ENCODE results near the gene CXCR1. TPM values are rescaled to one million over a fixed set of nuclear protein-coding genes. Genes with fewer than 3 reads are reported as not detected.

The CXCR1 gene
- total RNA-seq, 1 experiment from 2014 or later = not detected

DNA sequence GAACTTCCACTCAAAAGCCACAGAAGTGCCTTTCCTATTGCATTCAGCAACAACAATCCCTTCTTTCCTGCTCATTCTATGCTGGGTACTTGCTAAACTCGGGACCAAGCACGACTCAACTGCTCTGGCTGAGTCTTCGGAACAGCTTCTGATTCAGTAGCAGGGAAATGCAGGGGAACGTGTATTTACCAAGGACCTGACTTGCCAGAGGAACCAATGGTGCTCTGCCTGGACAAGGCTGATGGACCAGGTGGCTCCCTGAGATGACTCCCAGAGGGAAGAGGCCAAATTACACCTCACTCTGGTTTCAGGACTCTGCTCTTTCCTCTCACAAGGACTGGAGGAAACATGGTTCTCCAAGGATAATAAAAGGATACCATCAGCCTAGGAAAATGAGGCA, 28.7 kb downstream of the CXCR1 start:
- no peak overlapping the region for H3K27ac ChIP-seq (ENCODE audit: insufficient read length, low read depth, low read length)
- Mint-ChIP-seq H3K27ac (no peak overlapping the region), H3K9me3 (no peaks in the 10 kb centered on the region; a peak in 1 of 5 replicates), H3K36me3 (ENCODE audit: insufficient read depth in 1 of 3, low read depth in 3 of 3) (no peaks in the 10 kb centered on the region), H3K4me3 (no peak overlapping the region), H3K27me3 (ENCODE audit: low read depth) (peaks cover 22% of the 10 kb centered on the region), H3K4me1 (peaks cover 0 to 9% of the 10 kb centered on the region in 2 experiments; a peak in 2 of 4 replicates)
- no peak for DNase-seq
- no peaks in the 10 kb centered on the region for H3K9me3 ChIP-seq (ENCODE audit: control insufficient read depth, low read depth, low read length)
- no CpG with 5 or more reads among the region's 4 CpGs for WGBS (ENCODE audit: extremely low coverage, insufficient read length, low lambda C conversion rate)
- H4K8ac ChIP-seq (replicated peaks; ENCODE audit: insufficient read length, low read depth, low read length) = no peak overlapping the region
- H3T11ph ChIP-seq (ENCODE audit: low read length) = no peak overlapping the region
- H2BK5ac ChIP-seq (ENCODE audit: insufficient read length, low read length) = no peak overlapping the region
- no peak overlapping the region for H2BK20ac ChIP-seq (ENCODE audit: low read depth, low read length, poor library complexity, severe bottlenecking)
- no peak overlapping the region for H4K91ac ChIP-seq (ENCODE audit: insufficient read length, low read depth, low read length)
- no peaks in the 10 kb centered on the region for H4K20me1 ChIP-seq (ENCODE audit: control insufficient read depth, insufficient read depth, insufficient read length)
- H2BK15ac ChIP-seq (ENCODE audit: low read depth, low read length) = no peak overlapping the region
- no peak overlapping the region for H2AK5ac ChIP-seq (ENCODE audit: insufficient read length, low read length)
- no peak overlapping the region for H3K18ac ChIP-seq (ENCODE audit: insufficient read length, low read depth, low read length)
- no peak overlapping the region for H3K4ac ChIP-seq (ENCODE audit: low read depth, low read length)
- H3K14ac ChIP-seq (ENCODE audit: insufficient read depth, low read length) = no peak overlapping the region
- no peak overlapping the region for H3K23ac ChIP-seq (ENCODE audit: insufficient read length, low read depth, low read length)
- TF ChIP-seq, protein P1, sequence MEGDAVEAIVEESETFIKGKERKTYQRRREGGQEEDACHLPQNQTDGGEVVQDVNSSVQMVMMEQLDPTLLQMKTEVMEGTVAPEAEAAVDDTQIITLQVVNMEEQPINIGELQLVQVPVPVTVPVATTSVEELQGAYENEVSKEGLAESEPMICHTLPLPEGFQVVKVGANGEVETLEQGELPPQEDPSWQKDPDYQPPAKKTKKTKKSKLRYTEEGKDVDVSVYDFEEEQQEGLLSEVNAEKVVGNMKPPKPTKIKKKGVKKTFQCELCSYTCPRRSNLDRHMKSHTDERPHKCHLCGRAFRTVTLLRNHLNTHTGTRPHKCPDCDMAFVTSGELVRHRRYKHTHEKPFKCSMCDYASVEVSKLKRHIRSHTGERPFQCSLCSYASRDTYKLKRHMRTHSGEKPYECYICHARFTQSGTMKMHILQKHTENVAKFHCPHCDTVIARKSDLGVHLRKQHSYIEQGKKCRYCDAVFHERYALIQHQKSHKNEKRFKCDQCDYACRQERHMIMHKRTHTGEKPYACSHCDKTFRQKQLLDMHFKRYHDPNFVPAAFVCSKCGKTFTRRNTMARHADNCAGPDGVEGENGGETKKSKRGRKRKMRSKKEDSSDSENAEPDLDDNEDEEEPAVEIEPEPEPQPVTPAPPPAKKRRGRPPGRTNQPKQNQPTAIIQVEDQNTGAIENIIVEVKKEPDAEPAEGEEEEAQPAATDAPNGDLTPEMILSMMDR (conservative IDR thresholded peaks at IDR 0.05) = no peak
- no peak overlapping the region for H2AFZ ChIP-seq (ENCODE audit: low read length)
- H3K79me2 ChIP-seq (ENCODE audit: insufficient read depth, low read length) = no peaks in the 10 kb centered on the region
- H3K9ac ChIP-seq (ENCODE audit: extremely low read depth, insufficient read length, low read length) = no peak overlapping the region
- H3K23me2 ChIP-seq (ENCODE audit: insufficient read length, low read depth, low read length, poor library complexity, severe bottlenecking) = no peaks in the 10 kb centered on the region
- H2BK120ac ChIP-seq (ENCODE audit: low read depth, low read length, poor library complexity, severe bottlenecking) = no peak overlapping the region
- no peak overlapping the region for H2BK12ac ChIP-seq (ENCODE audit: insufficient read length, low read depth, low read length)
- no peaks in the 10 kb centered on the region for H3K79me1 ChIP-seq (ENCODE audit: insufficient read depth, low read depth, low read length, poor library complexity, severe bottlenecking)
- no peaks in the 10 kb centered on the region; the same call in 1 of the 2 replicates for H3K27me3 ChIP-seq (ENCODE audit: insufficient read depth, low read length)
- no peak overlapping the region for H3K56ac ChIP-seq (ENCODE audit: insufficient read length, low read depth, low read length)
- no peak overlapping the region for H4K5ac ChIP-seq (ENCODE audit: insufficient read length, low read depth, low read length)
- no peak overlapping the region for H3K4me2 ChIP-seq (ENCODE audit: insufficient read depth, insufficient read length, low read length)
- H3K4me1 ChIP-seq (ENCODE audit: insufficient read depth, low read length) = no peaks in the 10 kb centered on the region; the same call in 1 of the 2 replicates

Measured in H9 (cell line).